GM12891 (cell line): ENCODE data around the gene MAL.

Experiments used
- POLR2AphosphoS5 ChIP-seq: IDR thresholded peaks from 2 replicates; pipeline ENCODE4 v1.6.1; 2011; ENCODE audit warnings: low read depth, low read length, control low read depth
- POU2F2 ChIP-seq: IDR thresholded peaks from 2 replicates; pipeline ENCODE4 v1.6.1; 2011; ENCODE audit warnings: low read depth, mild to moderate bottlenecking, control low read depth, low read length, moderate library complexity
- TAF1 ChIP-seq: IDR thresholded peaks from 2 replicates; pipeline ENCODE4 v1.6.1; 2011; ENCODE audit warnings: low read depth, low read length, control low read depth

GRCh38 chr2:95042472-95043271 lies 17.2 kb downstream of the MAL start:
- TF ChIP-seq POU2F2, result no peak
- no peak for TF ChIP-seq POLR2AphosphoS5
- no peak for TF ChIP-seq TAF1
